Smooth muscle cell (in vitro differentiated cells): ENCODE measurements around the gene REPS2. TPM values are rescaled to one million over a fixed set of nuclear protein-coding genes. Genes with fewer than 3 reads are reported as not detected.

ENCODE experiments used
- DNase-seq: peaks from one replicate; lab custom pipeline; 2025; ENCODE audit not compliant: unreplicated experiment; lab: John Stamatoyannopoulos, UW
- H2AFZ ChIP-seq: fragments of 200-600 bp; sonication (generic); 2 replicates; pipeline ENCODE4 v1.6.0; 2016; ENCODE audit warnings: antibody characterized with exemption, low read depth, mild to moderate bottlenecking
- H3F3A ChIP-seq: fragments of 200-600 bp; sonication (generic); 2 replicates; pipeline ENCODE4 v1.6.0; 2017; ENCODE audit warnings: antibody characterized with exemption, low read depth
- H3K27ac ChIP-seq: fragments of 200-600 bp; sonication (generic); 2 replicates; pipeline ENCODE4 v1.5.1; 2016; ENCODE audit warnings: low read depth, mild to moderate bottlenecking
- H3K27me3 ChIP-seq: fragments of 200-600 bp; sonication (generic); 2 replicates; pipeline ENCODE4 v1.6.1; 2016; ENCODE audit warnings: low read depth, mild to moderate bottlenecking
- H3K36me3 ChIP-seq: fragments of 200-600 bp; sonication (generic); 2 replicates; pipeline ENCODE4 v1.5.1; 2016; ENCODE audit warnings: low read depth
- H3K4me1 ChIP-seq: fragments of 200-600 bp; sonication (generic); 2 replicates; pipeline ENCODE4 v1.5.1; 2016; ENCODE audit warnings: low read depth
- H3K4me2 ChIP-seq: fragments of 200-600 bp; sonication (generic); 2 replicates; pipeline ENCODE4 v1.6.0; 2016; ENCODE audit warnings: mild to moderate bottlenecking
- H3K4me3 ChIP-seq: fragments of 200-600 bp; sonication (generic); 2 replicates; pipeline ENCODE4 v1.5.1; 2016; ENCODE audit warnings: mild to moderate bottlenecking
- H3K79me2 ChIP-seq: fragments of 200-600 bp; sonication (generic); 2 replicates; pipeline ENCODE4 v1.6.0; 2016; ENCODE audit warnings: low read depth, mild to moderate bottlenecking
- H3K9ac ChIP-seq: fragments of 200-600 bp; sonication (generic); 2 replicates; pipeline ENCODE4 v1.6.0; 2016; ENCODE audit warnings: low read depth
- H3K9me3 ChIP-seq: fragments of 200-600 bp; sonication (generic); replicated peaks from 2 replicates; pipeline ENCODE4 v1.5.1; 2016; ENCODE audit warnings: low read depth
- H4K20me1 ChIP-seq: fragments of 200-600 bp; sonication (generic); 2 replicates; pipeline ENCODE4 v1.6.0; 2016; ENCODE audit warnings: low read depth
- WGBS: methylation state at CpG from one replicate; pipeline ENCODE4 v1.1.7; 2016; ENCODE audit warnings: low lambda C conversion rate; 5-methylcytosine and 5-hydroxymethylcytosine counted together
- polyA plus RNA-seq: library from polyadenylated mRNA; unstranded; fragments of >200 nt; fragmentation: Nextera tagmentation; extraction: Ambion mirVana; gene quantifications from 2 replicates; pipeline ENCODE4 v1.2.1, GENCODE V29; 2016
- total RNA-seq: library from RNA; depleted of rRNA; stranded (reverse); fragments of >200 nt; gene quantifications from 2 replicates; pipeline ENCODE4 v1.2.3, GENCODE V29; 2014
- TF ChIP-seq, protein P1 (sequence below): fragments of 200-600 bp; sonication (generic); IDR thresholded peaks from 2 replicates; pipeline ENCODE4 v1.5.1; 2017; ENCODE audit warnings: borderline replicate concordance, mild to moderate bottlenecking, antibody characterized with exemption; ENCODE audit not compliant: insufficient read depth, poor library complexity, severe bottlenecking

Gene REPS2
- total and polyA plus RNA-seq, 2 experiments from 2014 or later = 1.0 to 1.2 TPM

DNA sequence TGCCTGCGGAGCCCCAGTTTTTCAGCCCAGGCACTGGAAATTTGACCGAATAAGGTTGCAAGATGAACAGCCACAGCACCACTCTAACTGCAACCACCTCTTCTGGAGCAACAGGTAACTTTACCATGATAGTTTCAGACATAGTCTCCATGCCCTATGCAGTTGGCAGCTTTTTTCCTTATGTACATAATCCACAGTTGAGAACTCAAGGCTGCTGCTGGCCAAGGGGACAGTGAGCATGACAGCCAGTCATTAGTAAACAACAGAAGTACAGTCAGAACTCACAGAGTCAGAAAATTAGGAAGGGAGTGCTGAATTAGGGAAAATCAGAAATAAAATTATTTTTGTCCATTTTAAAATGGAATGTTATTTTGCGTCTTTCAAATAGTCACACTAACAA, 235.9 kb downstream of the REPS2 start:
- H3K4me1 ChIP-seq = no peaks in the 10 kb centered on the region
- no peaks in the 10 kb centered on the region for H3K79me2 ChIP-seq
- H3K9me3 ChIP-seq = no peaks in the 10 kb centered on the region
- no peak overlapping the region for H3K9ac ChIP-seq
- no peak overlapping the region for H3K4me3 ChIP-seq
- H2AFZ ChIP-seq = no peak overlapping the region
- no peak for DNase-seq
- H3K4me2 ChIP-seq = no peak overlapping the region
- no peaks in the 10 kb centered on the region for H3K36me3 ChIP-seq
- no peak overlapping the region for H3K27ac ChIP-seq
- WGBS = 83% methylated on average over 3 of the region's 3 CpGs
- H3F3A ChIP-seq = no peaks in the 10 kb centered on the region
- H4K20me1 ChIP-seq = no peaks in the 10 kb centered on the region
- TF ChIP-seq, protein P1, sequence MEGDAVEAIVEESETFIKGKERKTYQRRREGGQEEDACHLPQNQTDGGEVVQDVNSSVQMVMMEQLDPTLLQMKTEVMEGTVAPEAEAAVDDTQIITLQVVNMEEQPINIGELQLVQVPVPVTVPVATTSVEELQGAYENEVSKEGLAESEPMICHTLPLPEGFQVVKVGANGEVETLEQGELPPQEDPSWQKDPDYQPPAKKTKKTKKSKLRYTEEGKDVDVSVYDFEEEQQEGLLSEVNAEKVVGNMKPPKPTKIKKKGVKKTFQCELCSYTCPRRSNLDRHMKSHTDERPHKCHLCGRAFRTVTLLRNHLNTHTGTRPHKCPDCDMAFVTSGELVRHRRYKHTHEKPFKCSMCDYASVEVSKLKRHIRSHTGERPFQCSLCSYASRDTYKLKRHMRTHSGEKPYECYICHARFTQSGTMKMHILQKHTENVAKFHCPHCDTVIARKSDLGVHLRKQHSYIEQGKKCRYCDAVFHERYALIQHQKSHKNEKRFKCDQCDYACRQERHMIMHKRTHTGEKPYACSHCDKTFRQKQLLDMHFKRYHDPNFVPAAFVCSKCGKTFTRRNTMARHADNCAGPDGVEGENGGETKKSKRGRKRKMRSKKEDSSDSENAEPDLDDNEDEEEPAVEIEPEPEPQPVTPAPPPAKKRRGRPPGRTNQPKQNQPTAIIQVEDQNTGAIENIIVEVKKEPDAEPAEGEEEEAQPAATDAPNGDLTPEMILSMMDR = no peak
- no peaks in the 10 kb centered on the region for H3K27me3 ChIP-seq

DNA sequence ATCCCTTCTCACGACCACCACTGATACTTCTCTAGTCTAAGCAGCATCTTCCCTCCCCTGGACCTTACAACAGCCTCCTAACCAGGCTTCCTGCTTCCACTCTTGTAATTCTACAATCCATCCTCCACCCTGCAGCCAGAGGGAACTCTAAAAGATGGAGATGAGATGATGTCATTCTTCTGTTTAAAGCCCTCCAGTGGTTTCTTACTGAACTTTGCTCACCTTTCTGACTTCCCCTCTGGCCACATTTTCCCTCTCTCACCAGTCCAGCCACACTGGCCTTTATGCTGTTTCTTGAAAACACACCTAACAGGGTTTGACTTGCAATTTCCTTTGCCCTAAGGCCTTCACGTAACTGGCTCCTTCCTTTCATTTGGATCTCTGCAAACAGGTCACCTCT, 237.1 kb downstream of the REPS2 start:
- no peaks in the 10 kb centered on the region for H3K79me2 ChIP-seq
- DNase-seq = no peak
- TF ChIP-seq, protein P1 = no peak
- H3K36me3 ChIP-seq = no peaks in the 10 kb centered on the region
- H3K4me1 ChIP-seq = no peaks in the 10 kb centered on the region
- no peak overlapping the region for H3K4me2 ChIP-seq
- no peak overlapping the region for H2AFZ ChIP-seq
- no peak overlapping the region for H3K27ac ChIP-seq
- no peaks in the 10 kb centered on the region for H4K20me1 ChIP-seq
- H3K9ac ChIP-seq = no peak overlapping the region
- H3F3A ChIP-seq = no peaks in the 10 kb centered on the region
- H3K4me3 ChIP-seq = no peak overlapping the region
- H3K9me3 ChIP-seq = no peaks in the 10 kb centered on the region
- no peaks in the 10 kb centered on the region for H3K27me3 ChIP-seq
- 57% methylated on average over 2 of the region's 2 CpGs for WGBS

DNA sequence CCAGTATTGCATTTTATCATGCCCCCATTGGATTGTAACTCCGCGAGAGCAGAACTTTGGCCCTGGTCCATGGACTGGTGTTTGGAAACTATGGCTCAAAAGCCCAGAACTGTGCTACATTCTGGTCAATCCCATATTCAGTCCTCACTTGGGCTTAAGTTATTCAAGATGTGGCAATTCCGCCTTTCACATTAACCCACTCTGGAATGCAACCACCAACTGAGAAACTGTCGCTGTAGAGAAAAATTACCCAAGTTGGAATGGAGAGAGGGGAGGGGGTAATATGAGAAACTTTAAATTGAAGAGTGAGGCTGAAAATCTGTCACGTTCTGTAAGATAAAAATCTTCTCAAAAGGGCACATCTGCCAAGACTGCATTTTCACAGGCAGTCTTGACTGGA, 239.0 kb downstream of the REPS2 start:
- no peaks in the 10 kb centered on the region for H3K36me3 ChIP-seq
- H3K4me2 ChIP-seq = no peak overlapping the region
- no peaks in the 10 kb centered on the region for H3K9me3 ChIP-seq
- no peak overlapping the region for H2AFZ ChIP-seq
- WGBS = 81% methylated on average over 5 of the region's 5 CpGs
- no peaks in the 10 kb centered on the region for H4K20me1 ChIP-seq
- no peaks in the 10 kb centered on the region for H3K4me1 ChIP-seq
- H3K79me2 ChIP-seq = no peaks in the 10 kb centered on the region
- TF ChIP-seq, protein P1 = no peak
- no peak for DNase-seq
- no peaks in the 10 kb centered on the region for H3F3A ChIP-seq
- H3K9ac ChIP-seq = no peak overlapping the region
- no peaks in the 10 kb centered on the region for H3K27me3 ChIP-seq
- H3K27ac ChIP-seq = no peak overlapping the region
- no peak overlapping the region for H3K4me3 ChIP-seq

DNA sequence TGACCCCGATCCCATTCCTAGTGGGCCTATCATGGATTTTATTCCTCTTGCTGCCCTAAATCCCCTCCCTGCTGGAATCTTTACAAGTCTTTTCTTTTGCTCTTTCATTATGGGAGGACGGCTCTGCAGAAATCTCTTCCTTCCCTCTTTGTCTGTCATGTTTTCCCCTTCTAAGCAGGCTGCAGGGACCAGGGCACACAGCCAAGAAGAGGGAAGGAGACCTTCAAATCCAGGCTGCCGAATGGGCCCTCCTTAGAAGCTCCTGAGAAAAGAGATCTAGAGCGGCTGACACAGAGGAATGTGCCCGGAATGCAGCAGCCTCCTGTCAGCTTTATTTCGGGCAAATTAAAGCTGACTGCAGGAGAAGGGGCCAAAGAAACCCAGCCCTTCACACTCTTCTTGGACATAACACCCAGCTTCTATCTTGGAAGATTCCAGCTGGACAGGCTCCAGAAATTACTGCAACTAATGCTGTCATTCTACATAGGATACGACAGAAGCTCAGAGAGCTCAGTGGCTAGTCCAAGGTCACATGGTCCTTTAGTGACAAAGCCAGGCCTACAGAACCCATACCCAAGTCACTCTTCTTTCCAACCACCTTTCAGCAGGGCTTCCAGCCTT, 240.8 kb downstream of the REPS2 start:
- DNase-seq = no peak
- H3K27ac ChIP-seq = no peak overlapping the region
- 78% methylated on average over 7 of the region's 7 CpGs for WGBS
- no peaks in the 10 kb centered on the region for H3K9me3 ChIP-seq
- H3K4me2 ChIP-seq = no peak overlapping the region
- H3K9ac ChIP-seq = no peak overlapping the region
- H3K27me3 ChIP-seq = no peaks in the 10 kb centered on the region
- H3K79me2 ChIP-seq = no peaks in the 10 kb centered on the region
- H3F3A ChIP-seq = no peaks in the 10 kb centered on the region
- TF ChIP-seq, protein P1 = no peak
- H4K20me1 ChIP-seq = no peaks in the 10 kb centered on the region
- no peak overlapping the region for H3K4me3 ChIP-seq
- H2AFZ ChIP-seq = no peak overlapping the region
- no peaks in the 10 kb centered on the region for H3K4me1 ChIP-seq
- no peaks in the 10 kb centered on the region for H3K36me3 ChIP-seq
